Colon (tissue), 2 donors: ENCODE measurements around the gene SMIM44.
"Not testable (repeated sequence)": the region's sequence is repeated elsewhere in the genome, so short reads cannot be mapped to it uniquely, and the experiment has no call there.

ENCODE experiments used
- FAIRE-seq: peaks from 2 replicates; lab custom pipeline; 2012; peaks lifted over from hg19 to GRCh38; lab: Jason Lieb, UNC
- donor health status: control.
- donor health status: control.

The SMIM44 gene

GRCh38 chr19:3457528-3458228, 25.6 kb downstream of the SMIM44 start:
- no peak for FAIRE-seq

- FAIRE-seq = no peak
These were observed 26.2 kb downstream of the SMIM44 start for GRCh38 chr19:3456925-3457527.

- no peak for FAIRE-seq
These were observed 27.2 kb downstream of the SMIM44 start for GRCh38 chr19:3455960-3456601.

GRCh38 chr19:3455393-3455955, 27.8 kb downstream of the SMIM44 start:
- no peak for FAIRE-seq

GRCh38 chr19:3454656-3455392, 28.4 kb downstream of the SMIM44 start:
- FAIRE-seq = no peak

GRCh38 chr19:3453840-3454239, 29.4 kb downstream of the SMIM44 start:
- FAIRE-seq = no peak

GRCh38 chr19:3452942-3453214, 30.4 kb downstream of the SMIM44 start:
- not testable (repeated sequence) for FAIRE-seq

- FAIRE-seq = no peak
These were observed 30.9 kb downstream of the SMIM44 start for GRCh38 chr19:3452171-3452941.

- FAIRE-seq = no peak
These were observed 31.8 kb downstream of the SMIM44 start for GRCh38 chr19:3451451-3451866.

- no peak for FAIRE-seq
These were observed 32.3 kb downstream of the SMIM44 start for GRCh38 chr19:3450796-3451411.

GRCh38 chr19:3448616-3449334, 34.5 kb downstream of the SMIM44 start:
- FAIRE-seq = no peak

GRCh38 chr19:3446657-3447056, 36.6 kb downstream of the SMIM44 start:
- FAIRE-seq = not testable (repeated sequence)

GRCh38 chr19:3444695-3445234, 38.5 kb downstream of the SMIM44 start:
- FAIRE-seq = no peak

GRCh38 chr19:3443840-3444694, 39.2 kb downstream of the SMIM44 start:
- FAIRE-seq = no peak

GRCh38 chr19:3442487-3443071, 40.7 kb downstream of the SMIM44 start:
- FAIRE-seq = no peak

GRCh38 chr19:3441986-3442329, 41.3 kb downstream of the SMIM44 start:
- no peak for FAIRE-seq

- FAIRE-seq = no peak
These were observed 41.9 kb downstream of the SMIM44 start for GRCh38 chr19:3441089-3441985.

GRCh38 chr19:3440082-3440481, 43.2 kb downstream of the SMIM44 start:
- FAIRE-seq = no peak
